Karpas-422 (cell line): ENCODE measurements around the gene ADAMTS17. TPM values are rescaled to one million over a fixed set of nuclear protein-coding genes. Genes with fewer than 3 reads are reported as not detected.

ENCODE experiments used
- DNase-seq: peaks from one replicate; pipeline ENCODE4 v3.0.0-alpha.2; 2015
- H2AFZ ChIP-seq: fragments of 200-600 bp; sonication (generic); 2 replicates; pipeline ENCODE4 v1.6.1; 2014; ENCODE audit warnings: antibody characterized with exemption, low read length, mixed read lengths
- H3K27ac ChIP-seq: fragments of 200-600 bp; sonication (generic); 2 replicates; pipeline ENCODE4 v1.5.1; 2014; ENCODE audit warnings: mild to moderate bottlenecking, low read length, moderate library complexity
- H3K27me3 ChIP-seq: fragments of 200-600 bp; sonication (generic); 2 replicates; pipeline ENCODE4 v1.6.1; 2014; ENCODE audit warnings: low read length, mixed read lengths
- H3K36me3 ChIP-seq: fragments of 200-600 bp; sonication (generic); 2 replicates; pipeline ENCODE4 v1.6.1; 2014; ENCODE audit warnings: low read length, mixed read lengths; ENCODE audit not compliant: insufficient read depth
- H3K4me1 ChIP-seq: fragments of 200-600 bp; sonication (generic); 2 replicates; pipeline ENCODE4 v1.6.1; 2014; ENCODE audit warnings: mild to moderate bottlenecking, low read length, mixed read lengths
- H3K4me2 ChIP-seq: fragments of 200-600 bp; sonication (generic); 2 replicates; pipeline ENCODE4 v1.6.1; 2014; ENCODE audit warnings: low read length, low read depth, mild to moderate bottlenecking; ENCODE audit not compliant: poor library complexity, severe bottlenecking
- H3K4me3 ChIP-seq: fragments of 200-600 bp; sonication (generic); 2 replicates; pipeline ENCODE4 v1.5.1; 2014; ENCODE audit warnings: mild to moderate bottlenecking, antibody characterized with exemption, low read length, mixed read lengths
- H3K79me2 ChIP-seq: fragments of 200-600 bp; sonication (generic); 2 replicates; pipeline ENCODE4 v1.6.1; 2014; ENCODE audit warnings: mild to moderate bottlenecking, low read length, mixed read lengths
- H3K9ac ChIP-seq: fragments of 200-600 bp; sonication (generic); 2 replicates; pipeline ENCODE4 v1.6.0; 2014; ENCODE audit warnings: low read length
- H3K9me2 ChIP-seq: fragments of 200-600 bp; sonication (generic), shearing (Covaris generic); replicated peaks from 2 replicates; pipeline ENCODE4 v1.6.0; 2014; ENCODE audit warnings: mild to moderate bottlenecking, low read length, moderate library complexity; ENCODE audit not compliant: insufficient read depth
- H3K9me3 ChIP-seq: fragments of 300-700, 200-600 bp; sonication (generic); 2 replicates; pipeline ENCODE4 v1.6.1; 2014; ENCODE audit warnings: low read length, mixed read lengths
- H4K20me1 ChIP-seq: fragments of 200-600 bp; sonication (generic); 2 replicates; pipeline ENCODE4 v1.6.1; 2014; ENCODE audit warnings: mild to moderate bottlenecking, antibody characterized with exemption, low read length, low read depth; ENCODE audit not compliant: insufficient read depth
- total RNA-seq: library from RNA; depleted of rRNA; stranded (reverse); fragments of >200 nt; shearing (Covaris generic); gene quantifications from 2 replicates; pipeline ENCODE4 v1.2.3, GENCODE V29; 2014; ENCODE audit warnings: low replicate concordance

The ADAMTS17 gene
- total RNA-seq, 1 experiment from 2014 or later, result not detected

- no peak overlapping the region for H3K9ac ChIP-seq
- no peak for DNase-seq
These were observed 61.9 kb downstream of the ADAMTS17 start for GRCh38 chr15:100279849-100280248.

DNA sequence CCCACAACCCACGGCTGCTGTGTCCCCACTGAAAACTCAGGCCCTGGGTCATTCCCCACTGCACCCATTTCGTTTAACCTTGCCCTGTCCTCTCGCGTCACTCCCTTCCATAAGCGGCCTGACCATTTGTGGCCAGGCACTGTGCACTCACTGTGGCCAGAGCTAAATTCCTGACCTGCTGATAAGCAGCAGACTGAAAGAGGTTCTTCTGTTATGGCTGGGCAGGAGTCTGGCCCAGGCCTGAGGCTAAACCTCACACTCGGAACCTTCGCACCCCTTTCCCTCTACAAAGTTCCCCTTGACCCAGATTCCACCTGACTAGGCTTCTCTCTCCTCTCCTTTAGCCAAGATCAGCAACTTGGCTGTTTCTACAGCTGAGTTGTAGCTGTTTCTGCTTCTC lies 62.3 kb downstream of the ADAMTS17 start:
- no peak overlapping the region for H3K27ac ChIP-seq
- 0 out of 2 replicates have a peak, but pooled peaks cover 1% of the 10 kb centered on the region for H3K9me2 ChIP-seq
- no peak overlapping the region for H3K4me3 ChIP-seq
- H3K4me1 ChIP-seq, result no peaks in the 10 kb centered on the region
- H3K79me2 ChIP-seq, result no peaks in the 10 kb centered on the region
- no peak for DNase-seq
- H3K4me2 ChIP-seq, result no peak overlapping the region
- no peaks in the 10 kb centered on the region for H3K36me3 ChIP-seq
- no peaks in the 10 kb centered on the region for H3K27me3 ChIP-seq
- no peak overlapping the region for H2AFZ ChIP-seq
- no peaks in the 10 kb centered on the region for H3K9me3 ChIP-seq
- no peak overlapping the region for H3K9ac ChIP-seq
- H4K20me1 ChIP-seq, result no peaks in the 10 kb centered on the region

More at GRCh38 chr15:100279849-100280248, 61.9 kb downstream of the ADAMTS17 start:
- Histone ChIP-seq H2AFZ (no peak overlapping the region), H3K9me3 (no peaks in the 10 kb centered on the region), H3K4me3 (no peak overlapping the region), H3K9me2 (no peaks in the 10 kb centered on the region), H3K27ac (no peak overlapping the region), H3K4me1 (no peaks in the 10 kb centered on the region), H3K79me2 (no peaks in the 10 kb centered on the region), H3K36me3 (no peaks in the 10 kb centered on the region), H3K27me3 (no peaks in the 10 kb centered on the region), H4K20me1 (no peaks in the 10 kb centered on the region), H3K4me2 (no peak overlapping the region)

DNA sequence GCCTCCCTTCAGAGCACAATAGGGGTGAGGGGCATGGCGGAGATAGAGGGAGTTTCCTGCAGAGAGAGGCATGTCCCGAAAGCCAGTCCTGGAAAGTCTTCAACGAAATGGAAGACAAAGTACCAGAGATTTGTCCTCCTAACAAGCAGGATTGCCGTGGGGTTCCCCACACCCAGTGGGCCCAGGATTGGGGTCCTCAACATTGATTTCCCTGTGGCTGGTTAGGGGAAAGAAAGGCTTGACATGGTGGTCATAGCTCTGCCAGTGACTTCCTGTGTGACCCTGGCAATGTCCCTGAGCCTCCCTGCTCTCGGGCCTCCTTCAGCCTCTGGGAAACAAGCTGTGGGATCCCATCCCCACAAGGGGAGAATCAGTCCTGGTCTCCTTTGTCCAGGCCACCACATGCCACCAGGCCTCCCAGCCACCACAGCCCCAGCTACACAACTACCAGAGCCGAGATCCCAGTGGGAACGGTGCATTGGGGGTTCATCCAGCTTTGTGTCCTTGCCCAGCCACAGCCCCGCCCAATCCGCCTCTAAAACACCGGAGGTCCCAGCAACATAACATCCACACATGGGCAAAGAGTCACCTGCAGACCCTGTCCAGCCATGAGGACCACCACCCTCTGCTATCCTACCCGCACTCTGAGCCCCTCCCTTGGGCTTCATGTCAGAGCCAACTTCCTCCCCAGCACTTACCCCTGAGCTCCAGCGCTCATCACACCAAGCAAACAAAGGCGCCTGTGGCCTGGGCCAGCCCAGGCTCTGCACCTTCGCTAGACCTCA lies 63.0 kb downstream of the ADAMTS17 start:
- Histone ChIP-seq H2AFZ (no peak overlapping the region), H3K4me2 (no peak overlapping the region), H3K9me3 (no peaks in the 10 kb centered on the region), H3K9ac (no peak overlapping the region), H3K27me3 (no peaks in the 10 kb centered on the region), H3K9me2 (0 out of 2 replicates have a peak, but pooled peaks cover 4% of the 10 kb centered on the region), H3K4me1 (no peaks in the 10 kb centered on the region), H3K27ac (no peak overlapping the region), H3K79me2 (no peaks in the 10 kb centered on the region), H4K20me1 (no peaks in the 10 kb centered on the region), H3K36me3 (no peaks in the 10 kb centered on the region), H3K4me3 (no peak overlapping the region)
- DNase-seq, result no peak

GRCh38 chr15:100277087-100277855 lies 64.5 kb downstream of the ADAMTS17 start:
- 0 out of 2 replicates have a peak, but pooled peaks cover 4% of the 10 kb centered on the region for H3K9me2 ChIP-seq
- no peak for DNase-seq
- no peaks in the 10 kb centered on the region for H4K20me1 ChIP-seq
- H3K4me1 ChIP-seq, result no peaks in the 10 kb centered on the region
- no peaks in the 10 kb centered on the region for H3K79me2 ChIP-seq
- H3K9me3 ChIP-seq, result no peaks in the 10 kb centered on the region; the same call in 1 of the 2 replicates
- H3K27ac ChIP-seq, result no peak overlapping the region
- H3K4me3 ChIP-seq, result no peak overlapping the region
- H3K27me3 ChIP-seq, result no peaks in the 10 kb centered on the region
- no peak overlapping the region for H2AFZ ChIP-seq
- H3K9ac ChIP-seq, result no peak overlapping the region
- H3K36me3 ChIP-seq, result no peaks in the 10 kb centered on the region
- H3K4me2 ChIP-seq, result no peak overlapping the region

GRCh38 chr15:100276506-100276905 lies 65.3 kb downstream of the ADAMTS17 start:
- Histone ChIP-seq H3K9me3 (no peaks in the 10 kb centered on the region; the same call in 1 of the 2 replicates), H3K9ac (no peak overlapping the region), H3K79me2 (no peaks in the 10 kb centered on the region), H2AFZ (no peak overlapping the region), H3K27ac (no peak overlapping the region), H3K4me1 (no peaks in the 10 kb centered on the region), H3K27me3 (no peaks in the 10 kb centered on the region), H3K4me3 (no peak overlapping the region), H3K9me2 (0 out of 2 replicates have a peak, but pooled peaks cover 4% of the 10 kb centered on the region), H4K20me1 (no peaks in the 10 kb centered on the region), H3K4me2 (no peak overlapping the region), H3K36me3 (no peaks in the 10 kb centered on the region)
- no peak for DNase-seq

DNA sequence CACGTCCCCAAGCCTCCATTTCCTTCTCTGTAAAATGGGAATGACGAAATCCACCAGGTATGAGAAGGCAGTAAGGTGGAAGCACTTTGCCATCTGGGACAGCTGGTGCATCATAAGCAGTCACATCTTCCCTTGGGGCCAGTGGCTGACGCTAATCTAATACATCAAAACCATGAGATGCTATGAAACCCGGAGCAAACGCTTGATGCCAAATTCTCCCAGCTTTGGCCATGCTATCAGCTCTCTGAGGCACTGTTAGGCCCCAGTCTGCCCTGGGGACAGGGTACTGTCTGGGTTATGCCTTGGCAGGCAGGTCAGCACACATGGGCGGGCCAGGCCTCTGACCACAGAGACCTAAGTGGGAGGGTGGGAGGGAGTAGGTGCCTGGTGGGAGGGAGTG lies 66.1 kb downstream of the ADAMTS17 start:
- 0 out of 2 replicates have a peak, but pooled peaks cover 4% of the 10 kb centered on the region for H3K9me2 ChIP-seq
- H3K27me3 ChIP-seq, result no peaks in the 10 kb centered on the region
- no peak overlapping the region for H3K4me2 ChIP-seq
- no peaks in the 10 kb centered on the region for H3K79me2 ChIP-seq
- no peak overlapping the region for H3K4me3 ChIP-seq
- H3K9ac ChIP-seq, result no peak overlapping the region
- no peaks in the 10 kb centered on the region for H4K20me1 ChIP-seq
- no peaks in the 10 kb centered on the region for H3K4me1 ChIP-seq
- H3K36me3 ChIP-seq, result no peaks in the 10 kb centered on the region
- H3K27ac ChIP-seq, result no peak overlapping the region
- H2AFZ ChIP-seq, result no peak overlapping the region
- DNase-seq, result no peak
- H3K9me3 ChIP-seq, result no peaks in the 10 kb centered on the region; the same call in 1 of the 2 replicates

- H3K4me3 ChIP-seq, result no peak overlapping the region
- H3K27me3 ChIP-seq, result no peaks in the 10 kb centered on the region
- no peaks in the 10 kb centered on the region for H3K79me2 ChIP-seq
- H3K9me2 ChIP-seq, result 0 out of 2 replicates have a peak, but pooled peaks cover 4% of the 10 kb centered on the region
- no peak for DNase-seq
- no peaks in the 10 kb centered on the region for H3K36me3 ChIP-seq
- no peak overlapping the region for H2AFZ ChIP-seq
- H3K9ac ChIP-seq, result no peak overlapping the region
- no peak overlapping the region for H3K4me2 ChIP-seq
- H3K4me1 ChIP-seq, result no peaks in the 10 kb centered on the region
- no peaks in the 10 kb centered on the region; the same call in 1 of the 2 replicates for H3K9me3 ChIP-seq
- H4K20me1 ChIP-seq, result no peaks in the 10 kb centered on the region
- H3K27ac ChIP-seq, result no peak overlapping the region
These were observed 71.9 kb downstream of the ADAMTS17 start for GRCh38 chr15:100269831-100270230.

GRCh38 chr15:100266166-100266565 lies 75.6 kb downstream of the ADAMTS17 start:
- Histone ChIP-seq H3K4me3 (no peak overlapping the region), H2AFZ (no peak overlapping the region), H3K9ac (no peak overlapping the region), H3K27ac (no peak overlapping the region), H3K9me3 (no peaks in the 10 kb centered on the region), H3K4me2 (no peak overlapping the region), H4K20me1 (no peaks in the 10 kb centered on the region), H3K4me1 (no peaks in the 10 kb centered on the region), H3K36me3 (no peaks in the 10 kb centered on the region), H3K27me3 (no peaks in the 10 kb centered on the region), H3K9me2 (no peaks in the 10 kb centered on the region), H3K79me2 (no peaks in the 10 kb centered on the region)
- no peak for DNase-seq
